ENCODE data around the gene CTDSP1. TPM values are rescaled to one million over a fixed set of nuclear protein-coding genes. Genes with fewer than 3 reads are reported as not detected.

Gene CTDSP1
- total RNA-seq, 1 experiment from 2014 or later: 52.3 TPM

- Histone ChIP-seq H4K20me1 (ENCODE audit: control insufficient read depth, insufficient read depth, insufficient read length) (no peaks in the 10 kb centered on the region), H3K18ac (ENCODE audit: insufficient read length, low read depth, low read length) (no peak overlapping the region), H2AK5ac (ENCODE audit: insufficient read length, low read length) (no peak overlapping the region), H3K14ac (ENCODE audit: insufficient read depth, low read length) (no peak overlapping the region), H2BK120ac (ENCODE audit: low read depth, low read length, poor library complexity, severe bottlenecking) (no peak overlapping the region), H4K91ac (ENCODE audit: insufficient read length, low read depth, low read length) (no peak overlapping the region), H3K23me2 (ENCODE audit: insufficient read length, low read depth, low read length, poor library complexity, severe bottlenecking) (no peaks in the 10 kb centered on the region), H2BK15ac (ENCODE audit: low read depth, low read length) (no peak overlapping the region), H3K9me3 (ENCODE audit: control insufficient read depth, low read depth, low read length) (no peaks in the 10 kb centered on the region), H2BK20ac (ENCODE audit: low read depth, low read length, poor library complexity, severe bottlenecking) (no peak overlapping the region), H3K56ac (ENCODE audit: insufficient read length, low read depth, low read length) (no peak overlapping the region), H2BK12ac (ENCODE audit: insufficient read length, low read depth, low read length) (no peak overlapping the region), H3K79me1 (ENCODE audit: insufficient read depth, low read depth, low read length, poor library complexity, severe bottlenecking) (no peaks in the 10 kb centered on the region), H3K23ac (ENCODE audit: insufficient read length, low read depth, low read length) (no peak overlapping the region), H3K4ac (ENCODE audit: low read depth, low read length) (no peak overlapping the region), H3K79me2 (ENCODE audit: insufficient read depth, low read length) (no peaks in the 10 kb centered on the region), H4K8ac (replicated peaks; ENCODE audit: insufficient read length, low read depth, low read length) (no peak overlapping the region), H3K27ac (ENCODE audit: insufficient read length, low read depth, low read length) (no peak overlapping the region), H2AFZ (ENCODE audit: low read length) (no peak overlapping the region), H3K4me1 (ENCODE audit: insufficient read depth, low read length) (no peaks in the 10 kb centered on the region), H4K5ac (ENCODE audit: insufficient read length, low read depth, low read length) (no peak overlapping the region), H3K4me2 (ENCODE audit: insufficient read depth, insufficient read length, low read length) (no peak overlapping the region), H2BK5ac (ENCODE audit: insufficient read length, low read length) (no peak overlapping the region), H3K27me3 (ENCODE audit: insufficient read depth, low read length) (no peaks in the 10 kb centered on the region), H3T11ph (ENCODE audit: low read length) (no peak overlapping the region), H3K9ac (ENCODE audit: extremely low read depth, insufficient read length, low read length) (no peak overlapping the region)
- no CpG with 5 or more reads among the region's 5 CpGs for WGBS (ENCODE audit: extremely low coverage, insufficient read length, low lambda C conversion rate)
- TF ChIP-seq CTCF (conservative IDR thresholded peaks at IDR 0.05): no peak
- 0 out of 7 replicates have a peak, but pooled peaks cover 0 to 1% (median 0%) of the 10 kb centered on the region in 3 experiments for H3K36me3 Mint-ChIP-seq (ENCODE audit: insufficient read depth in 1 of 3, low read depth in 3 of 3)
- H3K27me3 Mint-ChIP-seq (ENCODE audit: low read depth): peaks cover 1% of the 10 kb centered on the region
- H3K4me1 Mint-ChIP-seq: no peaks in the 10 kb centered on the region
- DNase-seq: no peak
- no peak overlapping the region for H3K27ac Mint-ChIP-seq
- H3K4me3 Mint-ChIP-seq: no peak overlapping the region
- no peaks in the 10 kb centered on the region for H3K9me3 Mint-ChIP-seq
Measured at GRCh38 chr2:218436992-218437391, 37.3 kb downstream of the CTDSP1 start.

Measured in H9 (cell line).